HAP-1 (cell line): ENCODE measurements around the gene MYO19.

ENCODE experiments used
- DNase-seq, 2 experiments: peaks; one replicate each; pipeline ENCODE4 v3.0.0-alpha.2; 2016 to 2020; ENCODE audit warnings: low spot score in 2 of 2
- H3K27me3 ChIP-seq: fragments of 250-450 bp; sonication (Bioruptor Pico); 2 replicates; pipeline ENCODE4 v1.5.1; 2020; ENCODE audit warnings: low read depth, mild to moderate bottlenecking, moderate library complexity
- H3K36me3 ChIP-seq: fragments of 250-450 bp; sonication (Bioruptor Pico); replicated peaks from 2 replicates; pipeline ENCODE4 v1.5.1; 2020; ENCODE audit warnings: mild to moderate bottlenecking
- H3K4me1 ChIP-seq: fragments of 250-450 bp; sonication (Bioruptor Pico); 2 replicates; pipeline ENCODE4 v1.5.1; 2020; ENCODE audit warnings: mild to moderate bottlenecking
- H3K4me3 ChIP-seq: fragments of 250-450 bp; sonication (Bioruptor Pico); 2 replicates; pipeline ENCODE4 v1.5.1; 2020; ENCODE audit warnings: mild to moderate bottlenecking, moderate library complexity
- H3K9me3 ChIP-seq: fragments of 250-450 bp; sonication (Bioruptor Pico); 2 replicates; pipeline ENCODE4 v1.5.1; 2020; ENCODE audit warnings: mild to moderate bottlenecking, moderate library complexity
- in situ Hi-C: fragments of 300-500 bp; cut with MboI; formaldehyde crosslinking; loops from 3 replicates; pipeline ENCODE4 v1.14.3; 2020; ENCODE audit warnings: low sequenced_read_pairs, inconsistent platforms, mixed read lengths

MYO19 gene

GRCh38 chr17:36501963-36502362 is 32.7 kb downstream of the MYO19 start:
- Histone ChIP-seq H3K4me1 (no peaks in the 10 kb centered on the region), H3K36me3 (peaks cover 84% of the 10 kb centered on the region), H3K4me3 (no peak overlapping the region), H3K9me3 (no peaks in the 10 kb centered on the region), H3K27me3 (no peaks in the 10 kb centered on the region)
- in situ Hi-C loops = loop anchor here (25.0 kb wide), 1 partner anchor 665 kb away; no protein-coding TSS in a partner anchor
- DNase-seq = no peak

- Histone ChIP-seq H3K9me3 (no peaks in the 10 kb centered on the region), H3K27me3 (no peaks in the 10 kb centered on the region), H3K4me1 (no peaks in the 10 kb centered on the region), H3K4me3 (no peak overlapping the region), H3K36me3 (peaks cover 84% of the 10 kb centered on the region)
- in situ Hi-C loops = loop anchor here (25.0 kb wide), 1 partner anchor 664 kb away; no protein-coding TSS in a partner anchor
- DNase-seq = no peak
Measured at GRCh38 chr17:36501351-36501750, 33.3 kb downstream of the MYO19 start.

GRCh38 chr17:36500745-36501225 is 33.9 kb downstream of the MYO19 start:
- in situ Hi-C loops = loop anchor here (25.0 kb wide), 1 partner anchor 663 kb away; no protein-coding TSS in a partner anchor
- peaks cover 84% of the 10 kb centered on the region for H3K36me3 ChIP-seq
- H3K4me1 ChIP-seq = no peaks in the 10 kb centered on the region
- no peaks in the 10 kb centered on the region for H3K9me3 ChIP-seq
- H3K27me3 ChIP-seq = no peaks in the 10 kb centered on the region
- no peak overlapping the region for H3K4me3 ChIP-seq
- DNase-seq = no peak

GRCh38 chr17:36498560-36499300 is 35.9 kb downstream of the MYO19 start:
- H3K4me1 ChIP-seq = no peaks in the 10 kb centered on the region
- no peak for DNase-seq
- in situ Hi-C loops = loop anchor here (25.0 kb wide), 1 partner anchor 311 kb away; the partner anchor contains the start of genes CCL3L1, CCL3L3 and TBC1D3B
- no peaks in the 10 kb centered on the region for H3K27me3 ChIP-seq
- peaks cover 86% of the 10 kb centered on the region for H3K36me3 ChIP-seq
- H3K9me3 ChIP-seq = no peaks in the 10 kb centered on the region
- no peak overlapping the region for H3K4me3 ChIP-seq

GRCh38 chr17:36498155-36498554 is 36.5 kb downstream of the MYO19 start:
- H3K4me3 ChIP-seq = no peak overlapping the region
- H3K4me1 ChIP-seq = no peaks in the 10 kb centered on the region
- in situ Hi-C loops = loop anchor here (25.0 kb wide), 1 partner anchor 311 kb away; the partner anchor contains the start of genes CCL3L1, CCL3L3 and TBC1D3B
- H3K36me3 ChIP-seq = peaks cover 86% of the 10 kb centered on the region
- no peak for DNase-seq
- no peaks in the 10 kb centered on the region for H3K9me3 ChIP-seq
- no peaks in the 10 kb centered on the region for H3K27me3 ChIP-seq

- H3K9me3 ChIP-seq = no peaks in the 10 kb centered on the region
- no peaks in the 10 kb centered on the region for H3K4me1 ChIP-seq
- peaks cover 81% of the 10 kb centered on the region for H3K36me3 ChIP-seq
- H3K4me3 ChIP-seq = no peak overlapping the region
- in situ Hi-C loops = loop anchor here (25.0 kb wide), 1 partner anchor 309 kb away; the partner anchor contains the start of genes CCL3L1, CCL3L3 and TBC1D3B
- no peaks in the 10 kb centered on the region for H3K27me3 ChIP-seq
- DNase-seq = no peak
Measured at GRCh38 chr17:36496018-36496789, 38.5 kb downstream of the MYO19 start.

- no peak for DNase-seq
- H3K4me1 ChIP-seq = no peaks in the 10 kb centered on the region
- no peaks in the 10 kb centered on the region for H3K9me3 ChIP-seq
- H3K27me3 ChIP-seq = no peaks in the 10 kb centered on the region
- in situ Hi-C loops = loop anchor here (25.0 kb wide), 1 partner anchor 308 kb away; the partner anchor contains the start of genes CCL3L1, CCL3L3 and TBC1D3B
- H3K4me3 ChIP-seq = no peak overlapping the region
- peaks cover 70% of the 10 kb centered on the region for H3K36me3 ChIP-seq
Measured at GRCh38 chr17:36495076-36495578, 39.5 kb downstream of the MYO19 start.

GRCh38 chr17:36494674-36495073 is 40.0 kb downstream of the MYO19 start:
- no peak for DNase-seq
- no peaks in the 10 kb centered on the region for H3K27me3 ChIP-seq
- in situ Hi-C loops = loop anchor here (25.0 kb wide), 1 partner anchor 307 kb away; the partner anchor contains the start of genes CCL3L1, CCL3L3 and TBC1D3B

GRCh38 chr17:36493956-36494355 is 40.7 kb downstream of the MYO19 start:
- in situ Hi-C loops = loop anchor here (25.0 kb wide), 1 partner anchor 307 kb away; the partner anchor contains the start of genes CCL3L1, CCL3L3 and TBC1D3B

More at GRCh38 chr17:36494674-36495073, 40.0 kb downstream of the MYO19 start:
- H3K9me3 ChIP-seq = no peaks in the 10 kb centered on the region
- H3K4me1 ChIP-seq = no peaks in the 10 kb centered on the region
- H3K4me3 ChIP-seq = no peak overlapping the region
- H3K36me3 ChIP-seq = peaks cover 67% of the 10 kb centered on the region

GRCh38 chr17:36486204-36487194 is 48.2 kb downstream of the MYO19 start, which contains the start of gene ZNHIT3:
Gene ZNHIT3 (plus strand): TSS chr17:36486681. CDS start chr17:36486700, 19 bp downstream.
- no peaks in the 10 kb centered on the region; the same call in none of the 2 replicates for H3K36me3 ChIP-seq
- peaks cover 6% of the 10 kb centered on the region for H3K27me3 ChIP-seq
- no peaks in the 10 kb centered on the region for H3K9me3 ChIP-seq
- in situ Hi-C loops = loop anchor here (10.0 to 25.0 kb wide), 2 partner anchors 299 to 512 kb away; partner anchors contain the start of genes CCL3L1, CCL3L3 and TBC1D3B
- H3K4me1 ChIP-seq = peaks cover 6% of the 10 kb centered on the region
- peak; percentile 93 for DNase-seq
- peak within 1 kb of the TSS; percentile 66 for H3K4me3 ChIP-seq

More at GRCh38 chr17:36493956-36494355, 40.7 kb downstream of the MYO19 start:
- no peaks in the 10 kb centered on the region for H3K27me3 ChIP-seq
- DNase-seq = no peak
- no peaks in the 10 kb centered on the region for H3K4me1 ChIP-seq
- H3K36me3 ChIP-seq = peaks cover 67% of the 10 kb centered on the region
- H3K9me3 ChIP-seq = no peaks in the 10 kb centered on the region
- H3K4me3 ChIP-seq = no peak overlapping the region

GRCh38 chr17:36485805-36486203 is 48.9 kb downstream of the MYO19 start:
- Histone ChIP-seq H3K27me3 (peaks cover 6% of the 10 kb centered on the region), H3K4me3 (peak overlapping the region; percentile 66), H3K9me3 (no peaks in the 10 kb centered on the region), H3K36me3 (no peaks in the 10 kb centered on the region; the same call in 1 of the 2 replicates), H3K4me1 (peaks cover 6% of the 10 kb centered on the region)
- DNase-seq = no peak
- in situ Hi-C loops = loop anchor here (10.0 to 25.0 kb wide), 2 partner anchors 299 to 511 kb away; partner anchors contain the start of genes CCL3L1, CCL3L3 and TBC1D3B

- H3K27me3 ChIP-seq = peaks cover 6% of the 10 kb centered on the region
- peaks cover 6% of the 10 kb centered on the region for H3K4me1 ChIP-seq
- no peak for DNase-seq
- no peak overlapping the region for H3K4me3 ChIP-seq
- in situ Hi-C loops = loop anchor here (10.0 to 25.0 kb wide), 2 partner anchors 298 to 510 kb away; partner anchors contain the start of genes CCL3L1, CCL3L3 and TBC1D3B
- H3K36me3 ChIP-seq = no peaks in the 10 kb centered on the region; the same call in 1 of the 2 replicates
- H3K9me3 ChIP-seq = no peaks in the 10 kb centered on the region
Measured at GRCh38 chr17:36485027-36485426, 49.6 kb downstream of the MYO19 start.
